HG02943 (cell line): ENCODE measurements around the gene TRMT44.
"Not testable (repeated sequence)": the region's sequence is repeated elsewhere in the genome, so short reads cannot be mapped to it uniquely, and the experiment has no call there.

ENCODE experiments used
- ATAC-seq: cut with Tn5 transposase; IDR thresholded peaks from one replicate; pipeline ENCODE4 v1.9.1; 2021; ENCODE audit warnings: mild to moderate bottlenecking, low read depth, moderate library complexity; ENCODE audit not compliant: unreplicated experiment

TRMT44 gene

DNA sequence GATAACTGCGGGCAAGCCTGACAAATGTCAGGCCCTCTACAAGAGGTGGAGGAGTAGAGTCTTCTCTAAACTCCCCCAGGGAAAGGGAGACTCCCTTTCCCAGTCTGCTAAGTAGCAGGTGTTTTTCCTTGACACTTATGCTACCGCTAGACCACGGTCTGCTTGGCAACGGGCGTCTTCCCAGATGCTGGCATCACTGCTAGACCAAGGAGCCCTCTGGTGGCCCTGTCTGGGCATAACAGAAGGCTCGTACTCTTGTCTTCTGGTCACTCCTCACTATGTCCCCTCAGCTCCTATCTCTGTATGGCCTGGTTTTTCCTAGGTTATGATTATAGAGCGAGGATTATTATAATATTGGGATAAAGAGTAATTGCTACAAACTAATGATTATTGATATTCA, 33.7 kb upstream of the TRMT44 start:
- ATAC-seq = not testable (repeated sequence)

DNA sequence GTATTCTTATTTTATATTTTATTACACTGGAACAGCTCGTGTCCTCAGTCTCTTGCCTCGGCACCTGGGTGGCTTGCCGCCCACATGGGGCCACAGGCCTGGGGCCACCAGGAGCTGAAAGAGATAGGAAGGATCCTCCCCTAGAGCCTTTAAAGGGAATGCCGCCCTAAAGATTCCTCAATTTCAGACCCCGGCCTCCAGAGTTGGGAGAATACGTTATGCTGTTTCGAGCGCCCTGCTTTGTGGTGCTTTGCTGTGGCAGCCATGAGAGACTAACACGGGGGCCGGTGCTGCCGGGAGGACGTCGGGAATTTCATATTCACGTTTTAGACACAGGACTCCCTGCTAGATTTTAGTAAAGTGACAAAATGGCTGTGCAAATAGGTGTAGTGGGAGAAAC, 33.3 kb upstream of the TRMT44 start:
- no peak for ATAC-seq

DNA sequence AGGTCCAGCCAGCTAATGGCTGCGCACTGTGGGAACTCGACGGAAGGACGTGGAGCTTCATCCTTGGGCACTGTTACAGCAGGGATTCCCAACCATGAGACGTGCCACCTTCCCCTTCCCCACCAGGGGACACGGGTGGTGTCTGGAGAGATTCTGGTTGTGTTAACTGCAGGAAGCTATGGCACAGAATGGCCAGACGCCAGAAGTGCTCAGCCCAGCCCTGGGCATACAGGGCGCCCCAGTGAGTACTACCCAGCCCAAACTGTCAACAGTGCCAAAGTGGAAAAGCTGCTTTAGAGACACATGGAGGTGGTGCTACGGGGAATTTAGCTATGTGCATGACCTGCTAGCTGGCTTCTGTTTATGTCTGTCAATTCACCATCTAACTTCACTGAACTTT, 32.8 kb upstream of the TRMT44 start:
- no peak for ATAC-seq

DNA sequence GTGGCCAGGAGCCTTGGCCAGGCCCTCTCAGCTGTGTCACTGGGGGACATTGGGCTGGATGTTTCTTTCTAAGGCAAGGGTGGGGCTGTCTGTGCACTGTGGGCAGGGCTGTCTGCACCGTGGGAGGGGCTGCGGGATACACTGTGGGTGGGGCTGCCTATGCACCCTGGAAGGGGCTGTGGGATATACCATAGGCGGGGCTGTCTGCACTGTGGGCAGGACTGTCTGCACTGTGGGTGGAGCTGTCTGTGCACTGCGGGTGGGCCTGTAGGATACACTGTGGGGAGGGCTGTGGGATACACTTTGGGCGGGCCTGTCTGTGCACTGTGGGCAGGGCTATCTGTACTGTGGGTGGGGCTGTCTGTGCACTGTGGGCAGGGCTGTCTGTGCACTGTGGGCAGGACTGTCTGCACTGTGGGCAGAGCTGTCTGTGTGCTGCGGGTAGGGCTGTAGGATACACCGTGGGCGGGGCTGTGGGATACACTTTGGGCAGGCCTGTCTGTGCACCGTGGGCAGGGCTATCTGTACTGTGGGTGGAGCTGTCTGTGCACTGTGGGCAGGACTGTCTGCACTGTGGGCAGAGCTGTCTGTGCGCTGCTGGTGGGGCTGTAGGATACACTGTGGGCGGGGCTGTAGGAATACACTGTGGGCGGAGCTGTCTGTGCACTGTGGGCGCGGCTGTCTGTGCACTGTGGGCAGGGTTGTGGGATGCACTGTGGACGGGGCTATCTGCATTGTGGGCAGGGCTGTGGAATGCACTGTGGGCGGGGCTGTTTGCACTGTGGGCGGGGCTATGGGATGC, 31.1 kb upstream of the TRMT44 start:
- ATAC-seq = no peak

DNA sequence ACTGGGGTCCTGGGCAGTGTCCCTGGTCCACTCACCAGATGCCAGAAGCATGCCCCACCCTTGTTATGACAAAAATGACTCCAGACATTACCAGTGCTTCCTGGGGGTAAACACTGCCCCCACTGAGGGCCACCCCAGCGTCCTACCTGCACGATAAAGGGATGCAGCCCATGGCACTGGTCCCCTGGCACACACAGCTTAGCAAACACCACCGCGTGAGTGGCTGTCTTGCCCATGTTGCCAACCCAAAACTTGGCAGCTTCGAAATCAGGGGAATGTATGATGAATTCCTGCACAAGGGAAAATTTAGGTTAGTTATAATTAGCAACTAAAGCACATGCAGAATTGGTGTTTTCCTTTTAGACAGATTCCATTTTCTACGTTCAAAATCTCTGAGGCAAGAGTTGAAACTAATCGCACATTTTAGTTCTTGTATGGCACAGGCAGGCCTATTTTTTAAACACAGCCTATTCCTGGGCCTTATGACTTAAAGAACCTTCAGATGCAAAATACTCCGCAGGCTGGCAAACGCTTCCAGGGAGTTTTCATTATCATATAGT, 30.4 kb upstream of the TRMT44 start:
- ATAC-seq = no peak

DNA sequence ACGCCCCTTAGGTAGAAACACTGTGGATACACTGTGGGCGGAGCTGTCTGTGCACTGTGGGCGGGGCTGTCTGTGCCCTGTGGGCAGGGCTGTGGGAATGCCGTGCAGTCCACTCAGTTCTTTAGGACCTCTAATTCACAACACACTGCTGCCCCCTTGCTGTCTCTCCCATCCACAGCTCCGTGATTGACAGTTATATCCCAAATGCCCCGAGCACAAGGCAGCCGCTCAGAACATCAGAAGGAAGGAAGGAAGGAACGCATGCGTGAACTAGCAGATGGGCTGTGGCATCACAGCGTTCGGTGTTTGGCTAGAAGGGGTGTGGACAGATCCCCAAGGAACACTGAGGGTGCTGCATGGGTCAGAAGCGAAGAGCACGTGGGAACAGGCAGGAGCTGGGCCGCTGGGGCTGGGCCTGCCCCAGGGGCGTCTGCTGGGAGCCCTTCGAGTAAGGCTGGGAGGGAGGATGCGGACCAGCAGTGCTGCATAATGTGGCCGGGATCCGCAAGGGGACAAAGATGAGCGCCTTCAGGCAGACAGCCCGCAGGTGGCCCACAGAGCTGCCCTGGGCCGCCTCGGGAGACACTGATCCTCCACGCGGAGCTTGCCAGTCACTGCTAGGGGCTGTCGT, 29.8 kb upstream of the TRMT44 start:
- ATAC-seq = no peak

DNA sequence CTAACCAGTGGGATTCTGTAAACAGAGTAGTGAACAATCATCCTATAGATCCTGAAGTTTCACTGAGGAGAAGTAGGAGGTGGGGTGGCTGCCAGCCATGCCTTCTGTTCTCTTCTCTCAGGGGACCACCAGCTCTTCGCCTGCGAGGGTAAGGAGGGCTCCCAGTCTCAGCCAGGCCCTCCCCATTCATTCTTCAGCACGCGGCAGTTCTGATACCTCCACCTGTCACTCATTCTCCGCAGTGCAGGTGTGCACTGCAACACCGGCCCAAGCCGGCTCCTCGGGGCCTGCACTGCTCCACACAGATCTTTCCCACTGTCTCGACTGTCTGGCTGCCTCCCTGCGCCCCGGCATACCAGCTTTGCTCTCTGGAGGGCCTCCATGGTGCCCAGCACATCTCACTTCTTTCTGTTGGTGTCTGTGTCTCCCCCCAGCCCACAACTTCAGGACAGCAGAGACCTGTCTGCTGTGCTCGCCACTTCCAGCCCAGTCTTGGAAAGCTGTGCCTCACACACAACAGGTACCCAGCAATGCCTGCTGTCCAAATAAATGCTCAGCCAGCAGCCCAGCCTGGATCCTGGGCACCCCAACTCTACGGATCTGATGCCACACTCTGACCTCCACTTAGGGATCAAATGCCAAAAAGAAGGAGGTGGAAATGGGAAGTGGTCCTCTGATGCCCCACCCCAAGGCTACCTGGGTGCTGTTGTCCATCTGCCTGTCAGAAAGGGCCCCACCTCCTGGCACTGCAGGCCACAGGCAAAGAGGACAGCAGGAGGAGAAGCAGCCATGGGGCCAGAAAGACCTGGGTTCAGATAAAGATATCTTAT, 29.0 kb upstream of the TRMT44 start:
- ATAC-seq = no peak

DNA sequence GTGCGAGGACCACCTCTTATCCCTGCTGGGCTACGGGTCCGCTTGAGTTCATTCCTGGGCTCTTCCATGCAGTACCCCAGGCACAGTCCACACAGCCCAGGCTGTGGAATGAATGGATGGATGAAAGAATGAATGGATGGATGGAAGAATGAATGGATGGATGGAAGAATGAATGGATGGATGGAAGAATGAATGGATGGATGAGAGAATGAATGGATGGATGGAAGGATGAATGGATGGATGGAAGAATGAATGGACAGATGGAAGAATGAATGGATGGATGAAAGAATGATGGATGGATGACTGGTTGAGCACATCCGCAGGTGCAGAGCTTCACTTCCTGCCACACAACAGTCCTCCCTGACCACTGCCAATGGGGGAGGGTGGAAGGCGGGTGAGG, 28.3 kb upstream of the TRMT44 start:
- no peak for ATAC-seq

DNA sequence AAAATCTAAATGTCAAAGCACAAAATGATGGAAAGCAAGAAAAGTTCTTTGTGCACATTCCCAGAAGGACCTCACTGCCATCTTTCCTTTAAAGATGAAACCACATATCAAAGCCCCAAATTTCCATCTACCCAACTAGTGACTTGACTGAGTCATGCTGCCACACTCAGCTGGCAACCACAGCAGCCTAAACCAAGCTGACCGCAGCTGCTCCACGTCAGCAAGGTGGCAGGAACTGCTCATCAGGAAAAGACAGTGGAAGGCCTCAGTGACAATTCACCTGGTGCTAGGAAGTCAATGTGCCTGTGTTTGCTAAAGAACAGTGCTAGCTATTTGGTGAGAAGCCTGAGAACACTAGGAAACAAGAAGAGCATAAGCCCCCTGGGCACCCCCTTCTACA, 26.2 kb upstream of the TRMT44 start:
- no peak for ATAC-seq

DNA sequence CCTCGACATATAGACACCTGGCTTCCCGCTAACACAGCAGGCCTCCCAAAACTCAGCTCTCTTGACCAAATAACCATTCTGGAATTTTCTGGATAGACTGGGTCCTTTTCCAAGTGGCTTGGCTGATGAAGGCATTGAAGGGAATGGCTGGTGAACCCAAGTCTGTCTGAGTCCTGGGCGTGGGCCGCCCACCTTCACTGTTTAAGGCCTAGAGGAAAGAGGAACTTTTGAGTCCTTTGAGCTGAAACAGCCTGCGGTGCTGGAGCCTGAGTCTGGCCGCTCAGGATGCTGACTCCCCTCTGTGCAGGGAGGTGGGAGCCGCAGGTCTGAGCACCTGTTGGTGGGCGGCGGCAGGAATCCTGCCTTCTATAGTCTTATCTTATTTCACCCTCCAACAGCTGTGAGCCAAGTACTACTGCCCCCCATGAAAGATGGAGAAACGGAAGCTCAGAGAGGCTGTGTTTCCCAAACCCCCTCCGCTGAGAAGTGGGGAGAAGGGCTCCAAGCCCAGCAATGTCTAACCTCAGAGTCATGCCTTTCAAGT, 23.4 kb upstream of the TRMT44 start:
- ATAC-seq = no peak

DNA sequence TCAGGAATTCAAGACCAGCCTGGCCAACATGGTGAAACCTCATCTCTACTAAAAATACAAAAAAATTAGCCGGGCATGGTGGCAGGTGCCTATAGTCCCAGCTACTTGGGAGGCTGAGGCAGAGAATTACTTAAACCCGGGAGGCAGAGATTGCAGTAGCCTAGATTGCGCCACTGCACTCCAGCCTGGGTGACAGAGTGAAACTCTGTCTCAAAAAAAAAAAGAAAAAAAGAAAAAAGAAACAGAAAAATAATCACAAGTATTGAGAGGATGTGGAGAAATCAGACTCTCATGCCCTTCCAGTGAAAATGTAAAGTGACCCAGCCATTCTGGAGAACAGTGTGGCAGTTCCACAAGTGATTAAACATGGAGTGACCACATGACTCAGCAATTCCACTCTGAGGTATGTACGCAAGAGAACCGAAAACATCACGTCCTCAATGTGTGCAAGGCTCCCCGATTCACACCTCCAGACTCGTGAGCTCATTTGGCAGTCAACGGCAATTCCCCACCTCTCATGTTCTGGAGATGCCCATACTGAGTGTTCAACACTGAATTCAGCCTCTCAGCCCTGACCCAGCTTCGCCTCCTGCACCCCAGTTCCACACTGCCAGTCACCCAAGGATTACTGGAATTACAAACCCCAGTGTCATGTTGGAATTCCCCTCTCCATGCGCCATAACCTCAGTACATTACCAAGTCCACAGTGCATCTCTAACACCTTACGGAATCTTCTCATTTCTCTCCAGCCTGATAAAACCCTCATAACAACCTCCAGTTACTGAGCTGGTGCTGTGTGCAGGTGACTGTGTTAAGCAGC, 21.1 kb upstream of the TRMT44 start:
- no peak for ATAC-seq

DNA sequence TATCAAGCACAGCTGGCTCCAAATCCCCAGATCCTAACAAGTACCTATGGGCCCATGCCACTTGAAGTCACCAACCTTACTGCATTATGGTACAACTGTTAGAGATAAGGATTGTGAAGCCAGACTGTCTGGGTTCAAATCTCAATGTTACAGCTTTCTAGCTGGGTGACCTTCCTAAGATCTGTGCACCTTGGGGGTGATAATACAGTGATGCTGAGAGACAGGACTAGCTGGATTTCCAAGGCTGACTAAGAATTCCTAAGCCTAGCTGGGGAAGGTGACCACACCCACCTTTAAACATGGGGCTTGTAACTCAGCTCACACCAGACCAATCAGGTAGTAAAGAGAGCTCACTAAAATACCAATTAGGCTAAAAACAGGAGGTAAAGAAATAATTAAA, 20.4 kb upstream of the TRMT44 start:
- ATAC-seq = not testable (repeated sequence)

DNA sequence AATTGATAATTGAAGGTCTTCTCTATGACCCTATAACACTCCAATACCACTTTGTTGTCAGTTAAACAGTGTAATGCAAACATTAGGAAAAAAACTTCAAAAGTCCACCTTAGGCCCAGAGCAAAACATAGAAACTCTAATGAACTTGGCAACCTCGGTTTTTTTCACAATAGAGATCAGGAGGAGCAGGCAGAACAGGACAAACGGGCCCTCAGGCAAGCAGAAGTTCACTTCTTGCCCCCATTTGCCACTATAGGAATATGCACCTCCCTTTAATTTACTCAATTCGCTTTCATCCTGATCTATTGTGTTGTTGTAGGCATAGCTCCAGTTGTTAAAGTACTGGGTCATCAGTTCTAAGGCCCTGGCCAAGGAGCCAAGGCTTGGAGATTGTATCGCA, 18.2 kb upstream of the TRMT44 start:
- ATAC-seq = no peak

DNA sequence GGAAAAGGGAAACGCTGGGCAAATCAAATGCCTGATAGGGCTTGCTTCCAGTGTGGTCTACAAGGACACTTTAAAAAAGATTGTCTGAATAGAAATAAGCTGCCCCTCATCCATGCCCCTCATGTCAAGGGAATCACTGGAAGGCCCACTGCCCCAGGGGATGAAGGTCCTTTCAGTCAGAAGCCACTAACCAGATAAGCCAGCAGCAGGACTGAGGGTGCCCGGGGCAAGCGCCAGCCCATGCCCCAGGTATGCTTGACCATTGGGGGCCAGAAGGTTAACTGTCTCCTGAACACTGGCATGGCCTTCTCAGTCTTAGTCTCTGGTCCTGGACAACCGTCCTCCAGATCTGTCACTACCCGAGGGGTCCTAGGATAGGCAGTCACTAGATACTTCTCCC, 17.8 kb upstream of the TRMT44 start:
- ATAC-seq = no peak

DNA sequence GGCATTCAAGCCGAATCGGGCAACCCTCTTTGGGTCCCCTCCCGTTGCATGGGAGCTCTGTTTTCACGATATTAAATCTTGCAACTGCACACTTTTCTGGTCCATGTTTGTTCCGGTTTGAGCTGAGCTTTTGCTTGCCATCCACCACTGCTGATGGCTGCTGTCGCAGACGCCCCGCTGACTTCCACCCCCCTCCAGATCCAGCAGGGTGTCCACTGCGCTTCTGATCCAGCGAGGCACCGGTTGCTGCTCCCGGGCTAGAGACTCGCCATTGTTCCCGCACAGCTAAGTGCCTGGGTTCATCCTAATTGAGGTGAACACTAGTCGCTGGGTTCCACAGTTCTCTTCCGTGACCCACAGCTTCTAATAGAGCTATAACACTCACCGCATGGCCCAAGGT, 13.3 kb upstream of the TRMT44 start:
- ATAC-seq = no peak

DNA sequence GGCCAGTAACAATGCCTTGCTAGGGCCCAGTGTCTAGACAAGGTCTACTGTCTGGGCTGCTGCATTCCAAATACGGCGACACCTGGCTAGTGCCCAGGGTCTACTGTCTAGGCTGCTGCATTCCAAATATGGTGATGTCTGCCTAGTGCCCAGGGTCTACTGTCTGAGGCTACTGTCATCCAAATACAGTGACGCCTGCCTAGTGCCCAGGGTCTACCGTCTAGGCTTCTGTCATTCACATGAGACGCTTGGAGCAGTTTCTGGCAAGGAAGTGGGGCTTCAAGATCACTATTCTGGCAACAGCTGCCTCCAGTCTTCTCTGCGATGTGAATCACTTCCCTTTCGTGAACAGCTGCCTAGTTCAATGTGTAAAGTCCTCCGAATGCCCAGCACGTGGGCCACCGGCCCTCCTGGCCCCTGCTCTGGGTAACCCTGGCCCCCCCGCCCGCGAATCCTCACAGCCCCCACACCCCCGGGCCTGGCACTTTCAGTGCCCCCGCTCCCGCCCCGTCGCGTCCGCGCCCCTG, 12.8 kb upstream of the TRMT44 start:
- ATAC-seq = peak; percentile 51

DNA sequence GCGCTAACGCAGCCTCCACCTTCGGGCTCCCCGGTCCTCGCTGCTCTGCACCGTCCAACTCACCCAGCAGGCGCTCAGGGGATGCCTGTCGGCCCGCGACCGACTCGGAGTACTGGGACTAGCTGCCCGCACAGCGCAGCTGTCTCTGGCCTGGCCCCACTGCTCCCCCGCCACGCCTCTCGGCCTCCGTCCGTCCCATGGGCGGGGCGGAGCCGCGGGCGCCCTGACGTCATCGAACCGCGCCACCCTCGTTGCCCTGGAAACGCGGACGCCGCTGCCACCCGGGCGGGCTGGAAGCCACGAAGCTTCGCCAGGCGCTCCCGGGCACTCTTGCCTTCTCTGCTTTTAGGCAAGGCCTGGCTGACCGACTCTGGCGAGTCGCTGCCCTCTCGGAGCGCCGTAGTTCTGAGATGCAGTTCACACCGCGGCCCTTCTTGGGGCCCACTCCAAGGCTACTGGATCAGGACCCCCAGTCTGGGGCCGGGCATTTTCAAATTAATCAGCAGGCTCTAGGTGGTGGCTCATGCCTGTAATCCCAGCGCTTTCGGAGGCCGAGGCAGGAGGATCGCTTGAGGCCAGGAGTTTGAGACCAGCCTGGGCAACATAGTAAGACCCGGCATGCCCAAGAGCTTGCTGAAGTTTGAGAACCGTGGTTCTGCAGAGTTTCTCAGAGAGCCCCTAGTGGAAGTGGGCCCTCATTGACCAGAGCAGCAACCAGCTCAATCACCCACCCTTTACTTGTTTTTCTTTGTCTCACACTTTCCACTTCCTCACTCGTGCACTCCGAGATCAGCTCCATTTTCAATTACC, 12.1 kb upstream of the TRMT44 start:
- ATAC-seq = peak; percentile 95

DNA sequence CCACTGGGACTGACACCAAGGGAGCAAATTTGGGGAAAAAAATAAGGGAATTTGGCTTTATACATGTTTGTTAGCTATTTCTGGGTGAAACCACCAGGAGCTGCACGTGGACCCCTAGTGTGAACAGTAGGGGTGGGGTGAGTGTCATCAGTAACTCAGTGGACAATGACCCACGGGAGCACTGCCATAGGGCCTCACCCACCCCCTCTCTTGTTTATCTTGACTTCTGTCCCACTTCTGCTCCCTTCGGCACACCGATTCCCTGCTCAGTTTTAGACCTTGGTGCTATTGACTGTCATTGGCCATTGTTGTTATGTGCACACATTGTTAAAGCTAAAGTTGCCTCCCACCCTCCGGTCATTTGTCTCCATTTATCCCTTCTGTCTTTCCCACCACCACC, 9.0 kb upstream of the TRMT44 start:
- ATAC-seq = no peak

DNA sequence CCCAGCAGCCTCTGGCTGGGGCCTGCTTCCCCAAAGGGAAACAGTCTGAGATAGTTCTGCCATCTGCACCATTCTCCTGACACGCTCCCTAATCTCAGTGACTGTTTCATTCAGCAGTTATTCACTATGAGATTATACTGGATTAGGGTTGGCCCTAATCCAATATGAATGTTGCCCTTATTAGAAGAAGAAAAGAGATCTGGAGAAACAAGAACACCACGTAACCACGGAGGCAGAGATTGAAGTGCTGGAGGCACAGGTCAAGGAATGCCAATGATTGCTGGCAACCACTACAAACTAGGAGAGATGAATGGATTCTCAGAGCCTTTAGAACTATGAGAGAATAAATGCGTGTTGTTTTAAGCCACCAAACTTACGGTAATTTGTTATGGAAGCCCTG, 7.4 kb upstream of the TRMT44 start:
- no peak for ATAC-seq
